Left ventricle myocardium inferior (tissue), 1 donor: ENCODE data around the gene CLIC3. TPM values are rescaled to one million over a fixed set of nuclear protein-coding genes. Genes with fewer than 3 reads are reported as not detected.
A peak's percentile ranks its signal among the peaks of the same experiment; 100 is the strongest.

ENCODE experiments used
- DNase-seq: peaks from one replicate; pipeline ENCODE4 v3.0.0-alpha.2; 2020
- H3K27ac ChIP-seq: fragments of 200-600 bp; replicated peaks from 2 replicates; pipeline ENCODE4 v1.8.0; 2021
- H3K27me3 ChIP-seq: fragments of 200-600 bp; 2 replicates; pipeline ENCODE4 v1.8.0; 2021; ENCODE audit warnings: low read depth
- H3K36me3 ChIP-seq: fragments of 200-600 bp; 2 replicates; pipeline ENCODE4 v1.8.0; 2021
- H3K4me1 ChIP-seq: fragments of 200-600 bp; 2 replicates; pipeline ENCODE4 v1.8.0; 2021
- H3K4me3 ChIP-seq: fragments of 200-600 bp; 2 replicates; pipeline ENCODE4 v1.8.0; 2021; ENCODE audit warnings: mild to moderate bottlenecking, moderate library complexity
- H3K9me3 ChIP-seq: fragments of 200-600 bp; replicated peaks from 2 replicates; pipeline ENCODE4 v1.8.0; 2021
- CTCF ChIP-seq: fragments of 200-600 bp; IDR thresholded peaks from 2 replicates; pipeline ENCODE4 v1.8.0; 2021; ENCODE audit warnings: antibody characterized with exemption, mild to moderate bottlenecking, borderline replicate concordance
- intact Hi-C: fragments of 100-400 bp; cut with micrococcal nuclease; formaldehyde crosslinking; loops from one replicate; pipeline ENCODE4 v1.11.0; 2022
- total RNA-seq: library from RNA; stranded (reverse); fragmentation: NEBNext Ultra II Directional; extraction: Animal tissue kit (Norgen Biotek cat#: 25700); gene quantifications from one replicate; pipeline ENCODE4 v1.2.1, GENCODE V29; 2021
- donor health status: DM: no; HTN: yes; CAD: no; lungs with severe emphysema.

Gene CLIC3
- total RNA-seq, 1 donor from 2014 or later = 1.6 TPM

GRCh38 chr9:136988872-136989271 lies 7.5 kb downstream of the CLIC3 start:
- H3K4me3 ChIP-seq = no peak overlapping the region
- TF ChIP-seq CTCF = no peak
- H3K4me1 ChIP-seq = peaks cover 49% of the 10 kb centered on the region
- DNase-seq = no peak
- peaks cover 4% of the 10 kb centered on the region for H3K9me3 ChIP-seq
- H3K27me3 ChIP-seq = peaks cover 25% of the 10 kb centered on the region
- intact Hi-C loops = no loop called here
- H3K27ac ChIP-seq = no peak overlapping the region
- peaks cover 6% of the 10 kb centered on the region for H3K36me3 ChIP-seq

GRCh38 chr9:136985853-136986252 lies 10.5 kb downstream of the CLIC3 start:
- Histone ChIP-seq H3K27me3 (peaks cover 15% of the 10 kb centered on the region), H3K4me3 (peak overlapping the region; percentile 42), H3K4me1 (peaks cover 49% of the 10 kb centered on the region), H3K9me3 (peaks cover 4% of the 10 kb centered on the region), H3K36me3 (no peaks in the 10 kb centered on the region), H3K27ac (no peak overlapping the region)
- intact Hi-C loops = no loop called here
- no peak for TF ChIP-seq CTCF
- DNase-seq = no peak

GRCh38 chr9:136985027-136985602 lies 11.3 kb downstream of the CLIC3 start:
- TF ChIP-seq CTCF = no peak
- no peak for DNase-seq
- Histone ChIP-seq H3K4me1 (peaks cover 57% of the 10 kb centered on the region), H3K4me3 (peak overlapping the region; percentile 42), H3K27ac (no peak overlapping the region), H3K27me3 (peaks cover 15% of the 10 kb centered on the region), H3K36me3 (no peaks in the 10 kb centered on the region), H3K9me3 (no peaks in the 10 kb centered on the region)
- intact Hi-C loops = no loop called here

DNA sequence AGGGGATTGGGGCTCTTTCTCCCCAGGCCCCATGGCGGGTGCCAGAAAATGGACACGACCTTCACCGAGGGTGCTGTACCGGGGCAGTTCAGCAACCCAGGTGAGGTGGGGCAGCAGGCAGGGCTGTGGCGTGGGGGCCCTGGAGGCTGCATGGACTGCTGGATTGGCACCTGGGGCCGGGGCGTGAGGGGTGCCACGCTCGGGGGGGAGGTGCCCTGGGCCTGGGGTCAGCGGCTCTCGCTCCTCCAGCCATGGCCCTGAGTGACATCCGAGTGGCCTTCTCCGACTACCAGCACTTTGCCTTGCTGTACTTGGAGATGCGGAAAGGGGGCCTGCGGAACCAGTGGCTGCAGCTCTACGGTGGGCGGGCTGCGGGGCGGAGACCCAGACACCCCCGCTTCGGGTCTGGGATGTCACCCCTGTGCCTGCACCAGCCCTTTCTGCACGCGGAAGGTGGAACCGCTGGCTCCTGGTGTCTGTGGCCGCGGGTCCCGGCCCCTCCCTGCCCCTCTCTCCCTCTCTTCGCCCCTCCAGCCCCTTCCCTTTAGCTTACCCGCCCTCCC lies 11.8 kb downstream of the CLIC3 start:
- no peaks in the 10 kb centered on the region for H3K36me3 ChIP-seq
- H3K27me3 ChIP-seq = peaks cover 15% of the 10 kb centered on the region
- peak overlapping the region; percentile 42 for H3K4me3 ChIP-seq
- DNase-seq = no peak
- intact Hi-C loops = no loop called here
- peaks cover 62% of the 10 kb centered on the region for H3K4me1 ChIP-seq
- H3K9me3 ChIP-seq = no peaks in the 10 kb centered on the region
- no peak for TF ChIP-seq CTCF
- peak overlapping the region; percentile 91 for H3K27ac ChIP-seq

DNA sequence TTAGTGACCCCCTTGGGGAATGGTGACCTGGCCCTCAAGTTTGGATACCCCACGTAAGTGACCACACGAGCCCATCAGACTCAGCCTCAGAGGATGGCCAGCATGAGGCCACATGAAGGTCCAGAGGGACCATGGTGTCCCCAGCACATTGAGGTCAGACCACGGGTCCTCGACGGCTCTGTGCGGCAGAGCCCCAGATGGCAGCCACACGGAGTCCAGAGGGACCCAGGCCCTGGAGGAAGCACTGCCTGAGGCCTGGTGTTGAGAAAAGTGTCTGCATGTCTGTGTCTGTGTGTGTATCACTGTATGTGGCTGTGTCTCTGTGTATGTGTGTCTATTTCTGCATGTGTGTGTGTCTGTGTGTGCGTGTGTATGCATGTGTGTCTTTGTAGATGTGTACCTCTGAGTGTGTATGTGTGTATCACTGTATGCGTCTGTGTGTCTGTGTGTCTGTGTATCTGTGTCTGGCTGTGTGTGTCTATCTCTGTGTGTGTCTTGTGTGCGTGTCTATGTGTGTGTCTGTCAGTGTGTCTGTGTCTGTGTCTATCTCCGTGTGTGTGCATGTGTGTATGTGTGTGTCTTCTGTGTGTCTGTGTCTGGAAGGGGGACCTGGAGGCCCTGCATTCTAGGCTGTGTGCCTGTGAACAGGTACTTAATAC lies 12.6 kb downstream of the CLIC3 start:
- DNase-seq = no peak
- intact Hi-C loops = no loop called here
- H3K27ac ChIP-seq = peak overlapping the region; percentile 91
- H3K27me3 ChIP-seq = peaks cover 15% of the 10 kb centered on the region
- no peaks in the 10 kb centered on the region for H3K9me3 ChIP-seq
- H3K36me3 ChIP-seq = peaks cover 5% of the 10 kb centered on the region
- H3K4me3 ChIP-seq = no peak overlapping the region
- H3K4me1 ChIP-seq = peaks cover 70% of the 10 kb centered on the region
- TF ChIP-seq CTCF = no peak
